Breast epithelium (tissue), 3 donors: ENCODE results near the gene CCDC33.
"Not testable (repeated sequence)": the region's sequence is repeated elsewhere in the genome, so short reads cannot be mapped to it uniquely, and the experiment has no call there.

Experiments
- CTCF ChIP-seq, 3 donors: fragments of 450-650 bp; IDR thresholded peaks; one replicate each; pipeline ENCODE4 v1.5.1; 2016 to 2017; ENCODE audit warnings: antibody characterized with exemption in 3 of 3, mild to moderate bottlenecking in 3 of 3, moderate library complexity in 3 of 3
- POLR2A ChIP-seq: fragments of 450-650 bp; IDR thresholded peaks from one replicate; pipeline ENCODE4 v1.6.1; 2016; ENCODE audit warnings: antibody characterized with exemption, mild to moderate bottlenecking, moderate library complexity

DNA sequence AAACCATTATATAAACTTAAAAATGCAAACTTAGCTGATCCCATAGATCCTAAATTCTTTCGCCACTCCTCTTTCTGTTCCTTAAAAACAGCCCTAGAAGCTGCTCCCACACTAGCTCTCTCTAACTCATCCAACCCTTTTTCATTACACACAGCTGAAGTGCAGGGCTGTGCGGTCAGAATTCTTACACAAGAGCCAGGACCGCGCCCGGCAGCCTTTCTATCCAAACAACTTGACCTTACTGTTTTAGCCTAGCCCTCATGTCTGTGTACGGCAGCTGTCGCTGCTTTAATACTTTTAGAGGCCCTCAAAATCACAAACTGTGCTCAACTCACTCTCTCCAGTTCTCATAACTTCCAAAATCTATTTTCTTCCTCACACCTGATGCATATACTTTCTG is 121.4 kb downstream of the CCDC33 start:
- not testable (repeated sequence) for TF ChIP-seq CTCF (IDR thresholded peaks at IDR 0.05); POLR2A
